GM23248 (cell line): ENCODE data around the gene SUB1. TPM values are rescaled to one million over a fixed set of nuclear protein-coding genes. Genes with fewer than 3 reads are reported as not detected.
A peak's percentile ranks its signal among the peaks of the same experiment; 100 is the strongest.

Experiments used
- DNase-seq: peaks from one replicate; pipeline ENCODE4 v3.0.0-alpha.2; 2015
- H2AFZ ChIP-seq: fragments of 200-600 bp; sonication (generic); 2 replicates; pipeline ENCODE4 v1.6.1; 2016; ENCODE audit warnings: antibody characterized with exemption
- H3F3A ChIP-seq: fragments of 200-600 bp; sonication (generic); 2 replicates; pipeline ENCODE4 v1.6.1; 2016; ENCODE audit warnings: mild to moderate bottlenecking, antibody characterized with exemption, mixed run types; ENCODE audit not compliant: insufficient read depth
- H3K27ac ChIP-seq: fragments of 200-600 bp; sonication (generic); 2 replicates; pipeline ENCODE4 v1.5.1; 2016; ENCODE audit warnings: mild to moderate bottlenecking
- H3K27me3 ChIP-seq: fragments of 200-600 bp; sonication (generic); replicated peaks from 2 replicates; pipeline ENCODE4 v1.6.1; 2016; ENCODE audit warnings: mild to moderate bottlenecking; ENCODE audit not compliant: insufficient read depth
- H3K36me3 ChIP-seq: fragments of 200-600 bp; sonication (generic); 2 replicates; pipeline ENCODE4 v1.6.1; 2016; ENCODE audit warnings: low read depth, mild to moderate bottlenecking
- H3K4me1 ChIP-seq: fragments of 200-600 bp; sonication (generic); 2 replicates; pipeline ENCODE4 v1.6.1; 2016; ENCODE audit warnings: mild to moderate bottlenecking; ENCODE audit not compliant: insufficient read depth
- H3K4me2 ChIP-seq: fragments of 200-600 bp; sonication (generic); one replicate; pipeline ENCODE4 v1.6.1; 2016; ENCODE audit warnings: mild to moderate bottlenecking; ENCODE audit not compliant: unreplicated experiment
- H3K4me3 ChIP-seq: fragments of 200-600 bp; sonication (generic); 2 replicates; pipeline ENCODE4 v1.5.1; 2016; ENCODE audit warnings: mild to moderate bottlenecking
- H3K79me2 ChIP-seq: fragments of 200-600 bp; sonication (generic); 2 replicates; pipeline ENCODE4 v1.6.1; 2016; ENCODE audit warnings: mild to moderate bottlenecking; ENCODE audit not compliant: insufficient read depth
- H3K9ac ChIP-seq: fragments of 200-600 bp; sonication (generic); 2 replicates; pipeline ENCODE4 v1.6.1; 2016; ENCODE audit warnings: mild to moderate bottlenecking
- H3K9me2 ChIP-seq: fragments of 200-600 bp; sonication (generic); 2 replicates; pipeline ENCODE4 v1.6.1; 2016; ENCODE audit warnings: mixed run types, mild to moderate bottlenecking, moderate library complexity; ENCODE audit not compliant: insufficient read depth
- H3K9me3 ChIP-seq: fragments of 200-600 bp; sonication (generic); one replicate; pipeline ENCODE4 v1.6.1; 2017; ENCODE audit warnings: low read depth
- H4K20me1 ChIP-seq: fragments of 200-600 bp; sonication (generic); 2 replicates; pipeline ENCODE4 v1.6.0; 2016; ENCODE audit not compliant: insufficient read depth
- EZH2 ChIP-seq: fragments of 200-600 bp; sonication (generic); IDR thresholded peaks from 2 replicates; pipeline ENCODE4 v1.6.1; 2018; ENCODE audit warnings: antibody characterized with exemption, mild to moderate bottlenecking; ENCODE audit not compliant: insufficient read depth, poor library complexity, severe bottlenecking
- EZH2phosphoT487 ChIP-seq: fragments of 200-600 bp; sonication (generic); IDR thresholded peaks from 2 replicates; pipeline ENCODE4 v1.6.1; 2018; ENCODE audit warnings: antibody characterized with exemption, moderate library complexity, mild to moderate bottlenecking, low read depth; ENCODE audit not compliant: insufficient read depth
- WGBS, 2 experiments: methylation state at CpG; one replicate each; pipeline ENCODE4 v1.1.6; 2015 to 2017; ENCODE audit warnings: low lambda C conversion rate in 2 of 2, low coverage in 1 of 2; ENCODE audit errors: missing lambda C conversion rate in 2 of 2; 5-methylcytosine and 5-hydroxymethylcytosine counted together
- in situ Hi-C: fragments of 300-500 bp; cut with MboI; formaldehyde crosslinking; loops from 2 replicates; pipeline ENCODE4 v1.15.0; 2020
- polyA plus RNA-seq: library from polyadenylated mRNA; unstranded; fragments of >200 nt; fragmentation: Nextera tagmentation; extraction: Ambion mirVana; gene quantifications from 2 replicates; pipeline ENCODE4 v1.2.1, GENCODE V29; 2016
- total RNA-seq: library from RNA; depleted of rRNA; stranded (reverse); fragments of >200 nt; shearing (Covaris generic); gene quantifications from 2 replicates; pipeline ENCODE4 v1.2.3, GENCODE V29; 2014

Gene SUB1
- total and polyA plus RNA-seq, 2 experiments from 2014 or later, result 350 to 489 TPM

DNA sequence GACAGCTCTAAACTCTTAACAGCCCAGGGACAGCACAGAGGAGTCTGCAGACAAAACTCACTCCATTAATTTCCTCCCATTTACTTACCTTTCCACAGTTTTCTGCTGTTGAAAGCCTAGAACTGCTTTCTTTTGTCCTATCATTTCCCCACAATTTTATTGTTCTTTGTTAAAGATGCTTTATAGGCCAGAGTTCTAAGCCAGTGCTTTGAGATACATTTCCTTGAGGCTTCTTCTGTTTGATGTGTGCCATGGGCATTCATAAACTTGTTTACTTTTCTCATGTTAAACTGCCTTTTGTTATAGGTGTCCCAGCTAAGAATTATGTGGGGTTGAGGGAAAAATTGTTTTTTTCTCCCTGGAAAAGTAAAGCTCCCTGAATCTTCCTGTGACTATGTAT is 25.9 kb upstream of the SUB1 start:
- in situ Hi-C loops, result no loop called here
- Histone ChIP-seq H3K9me3 (no peaks in the 10 kb centered on the region), H3K79me2 (no peaks in the 10 kb centered on the region), H3K36me3 (no peaks in the 10 kb centered on the region), H3K9ac (no peak overlapping the region), H3K4me1 (no peaks in the 10 kb centered on the region), H3K4me3 (no peak overlapping the region), H3K4me2 (no peak overlapping the region), H3K9me2 (no peaks in the 10 kb centered on the region), H3K27ac (no peak overlapping the region), H3K27me3 (no peaks in the 10 kb centered on the region), H2AFZ (no peak overlapping the region), H4K20me1 (no peaks in the 10 kb centered on the region), H3F3A (no peaks in the 10 kb centered on the region)
- no peak for DNase-seq
- TF ChIP-seq EZH2phosphoT487 (no peak), EZH2 (no peak)

DNA sequence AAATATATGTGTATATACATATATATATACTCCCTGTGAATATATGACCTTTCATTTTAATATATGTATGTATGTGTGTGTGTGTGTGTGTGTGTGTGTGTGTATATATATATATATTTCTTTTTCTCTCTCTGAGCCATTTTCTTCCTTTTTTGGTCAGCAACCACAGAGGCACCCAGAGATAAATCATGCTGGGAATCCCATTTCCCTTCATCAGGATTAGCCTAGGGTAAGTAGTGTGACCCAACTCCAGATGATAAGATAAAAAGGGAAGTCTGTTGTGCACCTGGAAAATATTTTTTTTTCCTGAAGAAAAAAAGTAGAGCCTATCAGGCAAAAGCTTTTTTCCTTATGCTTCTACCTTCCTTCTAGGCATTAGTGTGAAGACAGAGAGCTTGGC is 25.4 kb upstream of the SUB1 start:
- H3K9ac ChIP-seq, result no peak overlapping the region
- TF ChIP-seq EZH2phosphoT487 (no peak), EZH2 (no peak)
- H3K9me3 ChIP-seq, result no peaks in the 10 kb centered on the region
- no peak overlapping the region for H2AFZ ChIP-seq
- in situ Hi-C loops, result no loop called here
- no peaks in the 10 kb centered on the region for H3K4me1 ChIP-seq
- H3K4me2 ChIP-seq, result no peak overlapping the region
- no peaks in the 10 kb centered on the region for H3K9me2 ChIP-seq
- no peak overlapping the region for H3K4me3 ChIP-seq
- H3K79me2 ChIP-seq, result no peaks in the 10 kb centered on the region
- no peak overlapping the region for H3K27ac ChIP-seq
- H3K27me3 ChIP-seq, result no peaks in the 10 kb centered on the region
- H4K20me1 ChIP-seq, result no peaks in the 10 kb centered on the region
- H3F3A ChIP-seq, result no peaks in the 10 kb centered on the region
- no peak for DNase-seq
- no peaks in the 10 kb centered on the region for H3K36me3 ChIP-seq

GRCh38 chr5:32562056-32562455 is 23.3 kb upstream of the SUB1 start:
- Histone ChIP-seq H2AFZ (no peak overlapping the region), H3K9me3 (no peaks in the 10 kb centered on the region), H3K9me2 (no peaks in the 10 kb centered on the region), H3K27ac (no peak overlapping the region), H3K36me3 (no peaks in the 10 kb centered on the region), H4K20me1 (no peaks in the 10 kb centered on the region), H3K4me3 (no peak overlapping the region), H3K4me2 (no peak overlapping the region), H3K9ac (no peak overlapping the region), H3K79me2 (no peaks in the 10 kb centered on the region), H3K27me3 (no peaks in the 10 kb centered on the region), H3K4me1 (no peaks in the 10 kb centered on the region), H3F3A (no peaks in the 10 kb centered on the region)
- WGBS, 2 experiments, result 83 to 85% methylated on average over 2 of the region's 2 CpGs
- TF ChIP-seq EZH2, result no peak
- TF ChIP-seq EZH2phosphoT487, result no peak
- no peak for DNase-seq
- in situ Hi-C loops, result no loop called here

DNA sequence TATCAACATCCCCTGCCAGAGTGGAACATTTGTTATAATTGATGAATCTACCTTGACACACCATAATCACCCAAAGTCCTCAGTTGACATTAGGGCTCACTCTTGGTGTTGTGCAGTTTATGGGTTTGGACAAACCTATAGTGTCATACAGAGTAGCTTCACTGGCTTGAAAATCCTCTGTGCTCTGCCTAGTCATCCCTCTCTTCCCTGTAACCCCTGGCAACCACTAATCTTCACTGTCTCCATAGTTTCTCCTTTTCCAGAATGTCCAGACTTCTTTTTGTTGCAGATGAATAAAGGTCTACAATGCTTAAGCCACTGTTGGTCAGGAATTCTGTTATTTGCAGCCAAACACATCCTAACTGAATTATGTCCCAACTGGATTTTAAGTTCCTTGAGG is 22.5 kb upstream of the SUB1 start:
- H3K9me2 ChIP-seq, result no peaks in the 10 kb centered on the region
- no peak for TF ChIP-seq EZH2
- TF ChIP-seq EZH2phosphoT487, result no peak
- in situ Hi-C loops, result no loop called here

GRCh38 chr5:32563614-32564013 is 21.7 kb upstream of the SUB1 start:
- H3K27me3 ChIP-seq, result no peaks in the 10 kb centered on the region
- H3F3A ChIP-seq, result no peaks in the 10 kb centered on the region
- H3K9me3 ChIP-seq, result no peaks in the 10 kb centered on the region
- H3K27ac ChIP-seq, result no peak overlapping the region
- H3K9me2 ChIP-seq, result no peaks in the 10 kb centered on the region
- H3K36me3 ChIP-seq, result no peaks in the 10 kb centered on the region
- in situ Hi-C loops, result no loop called here
- no peak for DNase-seq
- H3K4me2 ChIP-seq, result no peak overlapping the region
- H3K4me3 ChIP-seq, result no peak overlapping the region
- TF ChIP-seq EZH2, result no peak
- TF ChIP-seq EZH2phosphoT487, result no peak
- H2AFZ ChIP-seq, result no peak overlapping the region
- no peaks in the 10 kb centered on the region for H3K4me1 ChIP-seq
- H3K9ac ChIP-seq, result no peak overlapping the region
- H3K79me2 ChIP-seq, result no peaks in the 10 kb centered on the region
- no peaks in the 10 kb centered on the region for H4K20me1 ChIP-seq
- WGBS, 2 experiments, result 89 to 96% methylated on average over 2 of the region's 2 CpGs

More for the DNA sequence above, 22.5 kb upstream of the SUB1 start:
- Histone ChIP-seq H3K4me3 (no peak overlapping the region), H3K4me1 (no peaks in the 10 kb centered on the region), H3K36me3 (no peaks in the 10 kb centered on the region), H3K27me3 (no peaks in the 10 kb centered on the region), H3K79me2 (no peaks in the 10 kb centered on the region), H3K9ac (no peak overlapping the region), H4K20me1 (no peaks in the 10 kb centered on the region), H3K27ac (no peak overlapping the region), H3K4me2 (no peak overlapping the region), H3F3A (no peaks in the 10 kb centered on the region), H3K9me3 (no peaks in the 10 kb centered on the region), H2AFZ (no peak overlapping the region)
- DNase-seq, result peak; percentile 26
